Neuronal stem cell (in vitro differentiated cells): ENCODE results near the gene TCEA2.
"Not testable (repeated sequence)": the region's sequence is repeated elsewhere in the genome, so short reads cannot be mapped to it uniquely, and the experiment has no call there.

Experiments
- DNase-seq: peaks from one replicate; pipeline ENCODE4 v3.0.0-alpha.2; 2013; ENCODE audit warnings: low spot score
- H2AFZ ChIP-seq: one replicate; pipeline ENCODE4 v1.6.1; 2013; ENCODE audit warnings: mild to moderate bottlenecking, low read length, inconsistent platforms
- H2AK5ac ChIP-seq: 2 replicates; pipeline ENCODE4 v1.6.1; 2013; ENCODE audit warnings: low read depth, mild to moderate bottlenecking, inconsistent platforms, low read length, moderate library complexity, mixed read lengths
- H2BK120ac ChIP-seq: 2 replicates; pipeline ENCODE4 v1.6.1; 2013; ENCODE audit warnings: low read depth, mild to moderate bottlenecking, inconsistent platforms, low read length, moderate library complexity, mixed read lengths
- H2BK12ac ChIP-seq: one replicate; pipeline ENCODE4 v1.6.1; 2013; ENCODE audit warnings: low read length, inconsistent platforms
- H2BK15ac ChIP-seq: 2 replicates; pipeline ENCODE4 v1.6.1; 2013; ENCODE audit warnings: mild to moderate bottlenecking, low read length, inconsistent platforms, mixed read lengths
- H2BK5ac ChIP-seq: one replicate; pipeline ENCODE4 v1.6.1; 2013; ENCODE audit warnings: inconsistent platforms, mild to moderate bottlenecking, low read length, moderate library complexity
- H3K14ac ChIP-seq: one replicate; pipeline ENCODE4 v1.6.1; 2013; ENCODE audit warnings: low read length, inconsistent platforms
- H3K18ac ChIP-seq: 2 replicates; pipeline ENCODE4 v1.6.1; 2013; ENCODE audit warnings: low read length, inconsistent platforms
- H3K23ac ChIP-seq: 2 replicates; pipeline ENCODE4 v1.6.1; 2013; ENCODE audit warnings: low read depth, mild to moderate bottlenecking, mixed read lengths, low read length, inconsistent platforms; ENCODE audit not compliant: poor library complexity
- H3K27ac ChIP-seq: replicated peaks from 3 replicates; pipeline ENCODE4 v1.5.1; 2013; ENCODE audit warnings: low read length, inconsistent platforms
- H3K27me3 ChIP-seq, 3 experiments: 2 replicates each; pipeline ENCODE4 v1.6.1; 2013; ENCODE audit warnings: low read length in 3 of 3, mild to moderate bottlenecking in 2 of 3, inconsistent platforms in 1 of 3, low read depth in 1 of 3, mixed read lengths in 1 of 3, moderate library complexity in 1 of 3; ENCODE audit not compliant: control insufficient read depth in 3 of 3, insufficient read depth in 3 of 3
- H3K36me3 ChIP-seq, 2 donors: replicated peaks in 1 of 2; 2 replicates each; pipeline ENCODE4 v1.6.1; 2013; ENCODE audit warnings: low read length in 2 of 2; ENCODE audit not compliant: control insufficient read depth in 2 of 2, insufficient read depth in 2 of 2
- H3K4ac ChIP-seq: 2 replicates; pipeline ENCODE4 v1.6.1; 2013; ENCODE audit warnings: inconsistent platforms, mild to moderate bottlenecking, low read length, moderate library complexity
- H3K4me1 ChIP-seq, 2 donors: 1 replicate in 1 of 2; 2 replicates in 1 of 2; pipeline ENCODE4 v1.6.1; 2013; ENCODE audit warnings: low read length in 2 of 2, low read depth in 1 of 2; ENCODE audit not compliant: control insufficient read depth in 2 of 2, insufficient read depth in 1 of 2
- H3K4me2 ChIP-seq: one replicate; pipeline ENCODE4 v1.6.1; 2013; ENCODE audit warnings: mild to moderate bottlenecking, low read length, inconsistent platforms; ENCODE audit not compliant: insufficient read depth, poor library complexity, severe bottlenecking
- H3K4me3 ChIP-seq, 2 donors: 2 replicates each; pipeline ENCODE4 v1.5.1; 2013; ENCODE audit warnings: low read length in 2 of 2, mild to moderate bottlenecking in 2 of 2, inconsistent platforms in 1 of 2, moderate library complexity in 1 of 2
- H3K79me1 ChIP-seq: one replicate; pipeline ENCODE4 v1.6.1; 2013; ENCODE audit warnings: low read depth, mild to moderate bottlenecking, inconsistent platforms, low read length, moderate library complexity
- H3K9ac ChIP-seq: one replicate; pipeline ENCODE4 v1.6.1; 2013; ENCODE audit warnings: mild to moderate bottlenecking, low read depth, low read length, inconsistent platforms; ENCODE audit not compliant: poor library complexity
- H3K9me3 ChIP-seq, 2 donors: replicated peaks in 1 of 2; 2 replicates each; pipeline versions ENCODE3 to v1.6.1; 2013; ENCODE audit warnings: low read length in 2 of 2, mild to moderate bottlenecking in 2 of 2, inconsistent platforms in 1 of 2, low read depth in 1 of 2, mixed read lengths in 1 of 2, moderate library complexity in 1 of 2; ENCODE audit not compliant: control insufficient read depth in 2 of 2, insufficient read depth in 1 of 2
- H4K8ac ChIP-seq: one replicate; pipeline ENCODE4 v1.6.1; 2013; ENCODE audit warnings: low read depth, mild to moderate bottlenecking, inconsistent platforms, low read length, moderate library complexity
- H4K91ac ChIP-seq: one replicate; pipeline ENCODE4 v1.6.1; 2013; ENCODE audit warnings: low read length, low read depth, mild to moderate bottlenecking, inconsistent platforms; ENCODE audit not compliant: poor library complexity
- WGBS, 2 donors: extraction: QIAGEN DNeasy Blood & Tissue Kit; methylation state at CpG; one replicate each; pipeline ENCODE4 v1.1.7; 2013; ENCODE audit warnings: missing lambda C conversion rate in 2 of 2, mixed read lengths in 1 of 2; ENCODE audit not compliant: insufficient read length in 2 of 2, insufficient replicate concordance in 1 of 2; ENCODE audit errors: extremely low coverage in 2 of 2; 5-methylcytosine and 5-hydroxymethylcytosine counted together

The TCEA2 gene

DNA sequence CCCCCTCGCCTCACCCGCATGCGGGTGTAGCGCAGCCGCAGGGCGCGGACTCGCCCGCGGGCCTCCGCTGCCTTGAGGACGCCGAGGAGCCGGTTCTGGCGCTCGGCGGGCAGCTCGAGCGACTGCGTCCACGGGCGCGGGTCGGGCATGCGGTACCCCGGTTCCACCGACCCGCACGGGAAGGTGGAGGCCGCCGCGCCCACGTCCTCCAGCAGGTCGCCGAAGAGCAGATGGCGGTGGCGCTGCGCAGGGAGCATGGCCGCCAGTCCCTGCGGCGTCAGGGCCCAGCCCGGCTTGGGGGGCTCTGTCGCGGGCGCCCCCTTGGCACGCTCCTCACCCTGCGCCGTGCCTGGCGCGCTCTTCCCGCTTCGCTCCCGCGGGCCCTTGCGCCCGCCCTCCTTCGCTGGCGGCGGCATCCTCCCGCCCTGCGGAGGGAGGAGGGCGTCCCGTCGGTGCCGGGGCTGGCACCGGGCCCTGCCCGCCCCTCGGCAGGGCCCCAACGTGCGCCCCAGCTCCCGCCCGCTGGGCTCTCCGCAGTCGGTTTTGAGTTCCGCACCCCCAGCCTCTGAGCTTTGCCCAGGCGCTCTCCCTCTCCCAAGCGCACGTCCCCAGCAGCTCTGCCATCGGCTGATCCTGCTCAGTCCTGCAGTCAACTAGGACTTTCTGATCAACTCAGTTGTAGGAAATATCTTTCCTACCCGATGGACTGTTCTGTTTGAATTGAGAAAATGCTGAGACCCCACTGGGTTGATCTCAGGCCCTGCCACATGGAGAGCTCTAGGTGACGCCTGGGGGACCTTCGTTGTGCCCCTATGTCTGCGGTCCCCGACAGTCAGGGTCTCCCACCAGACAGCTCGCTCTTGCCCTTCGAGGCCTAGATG, 21.0 kb downstream of the TCEA2 start, which contains the start of gene LKAAEAR1:
TSS of gene LKAAEAR1 (minus strand) at position 595 of the 881 bp plus-strand sequence. CDS start at position 416, 179 bp downstream.
- Histone ChIP-seq H3K9me3 (peaks cover 8 to 19% of the 10 kb centered on the region in 2 donors), H3K4ac (no peak within 1 kb of the TSS), H3K4me3 (peak within 1 kb of the TSS; percentile 28 to 78), H2BK120ac (no peak within 1 kb of the TSS), H4K91ac (no peak within 1 kb of the TSS), H3K27ac (no peak within 1 kb of the TSS), H3K4me1 (peaks cover 27 to 43% of the 10 kb centered on the region in 2 donors), H2AK5ac (peak within 1 kb of the TSS; percentile 20), H3K18ac (peak within 1 kb of the TSS; percentile 98), H2BK12ac (peak within 1 kb of the TSS; percentile 94), H3K9ac (peak within 1 kb of the TSS; percentile 88), H4K8ac (peak within 1 kb of the TSS; percentile 65), H3K23ac (peak within 1 kb of the TSS; percentile 93), H3K4me2 (peak within 1 kb of the TSS; percentile 91), H2AFZ (peak within 1 kb of the TSS; percentile 85), H3K27me3 (peaks cover 2 to 64% (median 42%) of the 10 kb centered on the region in 3 experiments), H2BK15ac (peak within 1 kb of the TSS; percentile 49), H3K14ac (peak within 1 kb of the TSS; percentile 94), H3K36me3 (no peaks in the 10 kb centered on the region), H2BK5ac (no peak within 1 kb of the TSS), H3K79me1 (peaks cover 2% of the 10 kb centered on the region)
- DNase-seq = no peak
- WGBS, 2 donors = no CpG with 5 or more reads among the region's 86 CpGs

DNA sequence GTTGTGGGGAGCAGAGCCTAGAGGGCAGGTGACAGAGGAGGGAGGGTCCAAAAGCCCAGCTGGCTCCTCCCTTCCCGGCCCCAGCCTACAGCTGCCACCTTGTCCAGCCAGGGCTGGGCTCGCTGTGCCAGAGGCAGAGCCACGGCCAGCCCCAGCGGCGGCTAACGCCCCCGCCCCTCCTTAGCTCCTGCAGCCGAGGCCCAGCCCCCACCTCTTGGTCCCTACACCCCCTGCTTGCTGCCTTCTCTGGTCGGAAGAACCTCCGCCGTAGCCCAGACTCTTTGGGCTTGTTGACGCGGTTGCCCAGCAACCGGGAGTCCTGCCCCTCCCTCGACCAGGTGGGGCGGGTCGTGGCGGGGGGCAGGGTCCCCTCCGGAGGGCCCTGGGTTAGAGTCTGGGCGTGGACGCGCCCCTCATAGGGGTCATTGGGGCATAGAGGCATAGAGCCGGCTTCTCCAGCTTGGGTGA, 21.7 kb downstream of the TCEA2 start:
- DNase-seq = no peak
- peak overlapping the region; percentile 98 for H3K18ac ChIP-seq
- peak overlapping the region in 1 of 2 donors; percentile 51 for H3K4me3 ChIP-seq
- H3K23ac ChIP-seq = peak overlapping the region; percentile 67
- no peak overlapping the region for H2BK15ac ChIP-seq
- H3K14ac ChIP-seq = no peak overlapping the region
- H2AK5ac ChIP-seq = peak overlapping the region; percentile 0
- no peak overlapping the region for H2BK120ac ChIP-seq
- no peak overlapping the region for H2BK12ac ChIP-seq
- H3K4me1 ChIP-seq = peaks cover 26 to 40% of the 10 kb centered on the region in 2 donors
- peaks cover 8 to 19% of the 10 kb centered on the region in 2 donors for H3K9me3 ChIP-seq
- H4K8ac ChIP-seq = no peak overlapping the region
- peaks cover 2% of the 10 kb centered on the region for H3K79me1 ChIP-seq
- no peak overlapping the region for H3K4ac ChIP-seq
- no peak overlapping the region for H4K91ac ChIP-seq
- H3K27ac ChIP-seq = no peak overlapping the region
- H3K4me2 ChIP-seq = peak overlapping the region; percentile 91
- peak overlapping the region; percentile 50 for H3K9ac ChIP-seq
- peaks cover 2 to 70% (median 42%) of the 10 kb centered on the region in 3 experiments for H3K27me3 ChIP-seq
- no peak overlapping the region for H2BK5ac ChIP-seq
- H3K36me3 ChIP-seq = no peaks in the 10 kb centered on the region
- WGBS, 2 donors = no CpG with 5 or more reads among the region's 23 CpGs
- no peak overlapping the region for H2AFZ ChIP-seq

DNA sequence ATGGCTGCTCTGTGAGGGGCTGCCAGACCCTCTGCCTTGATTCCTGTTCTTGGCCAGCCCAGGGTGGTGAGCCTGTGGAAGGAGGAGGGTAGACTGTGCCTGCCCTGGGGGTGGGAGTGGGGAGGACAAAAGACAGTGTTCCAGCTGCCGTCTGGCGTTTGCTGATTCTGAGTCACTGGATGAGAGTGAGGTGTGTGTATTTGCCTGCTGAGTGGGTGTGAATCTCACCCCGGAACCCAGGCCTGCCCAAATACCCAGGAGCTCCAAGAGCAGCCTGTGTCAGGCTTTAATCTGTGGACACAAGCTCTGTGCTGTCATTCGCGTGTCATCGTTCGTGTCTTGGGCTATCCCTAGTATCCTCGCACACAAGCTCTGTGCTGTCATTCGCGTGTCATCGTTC, 23.8 kb downstream of the TCEA2 start:
- no peak overlapping the region for H2BK120ac ChIP-seq
- no peaks in the 10 kb centered on the region for H3K79me1 ChIP-seq
- no peak overlapping the region for H3K23ac ChIP-seq
- no peak overlapping the region for H3K4me3 ChIP-seq
- WGBS, 2 donors = no CpG with 5 or more reads among the region's 11 CpGs
- peaks cover 19 to 22% of the 10 kb centered on the region in 2 donors for H3K4me1 ChIP-seq
- H3K27ac ChIP-seq = no peak overlapping the region
- no peak overlapping the region for H3K4ac ChIP-seq
- no peak overlapping the region for H2BK15ac ChIP-seq
- DNase-seq = no peak
- H3K36me3 ChIP-seq = no peaks in the 10 kb centered on the region
- H3K9me3 ChIP-seq = peaks cover 8 to 19% of the 10 kb centered on the region in 2 donors
- H2BK12ac ChIP-seq = no peak overlapping the region
- H2AFZ ChIP-seq = no peak overlapping the region
- no peak overlapping the region for H4K8ac ChIP-seq
- no peak overlapping the region for H2BK5ac ChIP-seq
- peaks cover 2 to 70% (median 41%) of the 10 kb centered on the region in 3 experiments for H3K27me3 ChIP-seq
- H3K18ac ChIP-seq = no peak overlapping the region
- H2AK5ac ChIP-seq = no peak overlapping the region
- no peak overlapping the region for H4K91ac ChIP-seq
- no peak overlapping the region for H3K14ac ChIP-seq
- H3K9ac ChIP-seq = no peak overlapping the region
- no peak overlapping the region for H3K4me2 ChIP-seq

DNA sequence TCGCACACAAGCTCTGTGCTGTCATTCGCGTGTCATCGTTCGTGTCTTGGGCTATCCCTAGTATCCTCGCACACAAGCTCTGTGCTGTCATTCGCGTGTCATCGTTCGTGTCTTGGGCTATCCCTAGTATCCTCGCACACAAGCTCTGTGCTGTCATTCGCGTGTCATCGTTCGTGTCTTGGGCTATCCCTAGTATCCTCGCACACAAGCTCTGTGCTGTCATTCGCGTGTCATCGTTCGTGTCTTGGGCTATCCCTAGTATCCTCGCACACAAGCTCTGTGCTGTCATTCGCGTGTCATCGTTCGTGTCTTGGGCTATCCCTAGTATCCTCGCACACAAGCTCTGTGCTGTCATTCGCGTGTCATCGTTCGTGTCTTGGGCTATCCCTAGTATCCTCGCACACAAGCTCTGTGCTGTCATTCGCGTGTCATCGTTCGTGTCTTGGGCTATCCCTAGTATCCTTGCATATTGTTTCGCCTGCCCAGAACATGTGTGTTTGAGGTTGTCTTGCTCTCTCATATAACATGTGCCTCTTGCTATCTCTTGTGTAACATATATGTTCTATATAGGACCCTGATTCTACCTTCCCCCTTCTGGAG, 24.3 kb downstream of the TCEA2 start:
- not testable (repeated sequence) for H4K91ac ChIP-seq, H3K36me3 ChIP-seq, H3K4me2 ChIP-seq, H2BK5ac ChIP-seq, H3K18ac ChIP-seq, DNase-seq, H3K14ac ChIP-seq, H4K8ac ChIP-seq, H3K9ac ChIP-seq, H2AFZ ChIP-seq, H3K4ac ChIP-seq, H2BK15ac ChIP-seq, H2BK12ac ChIP-seq, H2BK120ac ChIP-seq, H3K27ac ChIP-seq, H2AK5ac ChIP-seq, H3K4me3 ChIP-seq, H3K79me1 ChIP-seq, H3K23ac ChIP-seq
- H3K4me1 ChIP-seq = peaks cover 18 to 20% of the 10 kb centered on the region in 2 donors
- peaks cover 8 to 19% of the 10 kb centered on the region in 2 donors for H3K9me3 ChIP-seq
- WGBS, 2 donors = no CpG with 5 or more reads among the region's 36 CpGs
- peaks cover 2 to 69% (median 38%) of the 10 kb centered on the region in 3 experiments for H3K27me3 ChIP-seq
